B cell (primary cell): ENCODE measurements around the gene CEP295NL. TPM values are rescaled to one million over a fixed set of nuclear protein-coding genes. Genes with fewer than 3 reads are reported as not detected.

Source experiments
- ATAC-seq: fragments of 200-7000 bp; cut with Tn5 transposase; one replicate; pipeline ENCODE4 v1.10.0; 2021; ENCODE audit warnings: low read depth, mild to moderate bottlenecking, moderate number of reproducible peaks, moderate library complexity
- CTCF ChIA-PET: fragments of 350-600 bp; sonication (Branson Sonifier 250); formaldehyde crosslinking; loops from one replicate; lab custom pipeline; 2021; ENCODE audit warnings: antibody characterized with exemption, inconsistent platforms; lab: Charles Lee
- POLR2A ChIA-PET: fragments of 350-600 bp; sonication (Branson Sonifier 250); formaldehyde crosslinking; loops from one replicate; lab custom pipeline; 2021; ENCODE audit warnings: antibody characterized with exemption; lab: Charles Lee
- DNase-seq: peaks from one replicate; pipeline ENCODE4 v3.0.0; 2013
- H2AFZ ChIP-seq: 2 replicates; pipeline ENCODE4 v1.6.1; 2012; ENCODE audit warnings: mild to moderate bottlenecking, low read depth, low read length; ENCODE audit not compliant: insufficient read depth, poor library complexity, severe bottlenecking
- H3K27ac ChIP-seq, 2 donors: 1 replicate in 1 of 2; 2 replicates in 1 of 2; pipeline ENCODE4 v1.5.1; 2012 to 2013; ENCODE audit warnings: low read length in 2 of 2, mild to moderate bottlenecking in 2 of 2, moderate library complexity in 1 of 2
- H3K27me3 ChIP-seq, 4 experiments: fragments of 200-600 bp in 1 of 4; sonication (generic) in 1 of 4; replicated peaks in 1 of 4; 1 replicate in 2 of 4; 2 replicates in 2 of 4; pipeline versions ENCODE4 v1.6.1 to v1.7.0; 2013 to 2016; ENCODE audit warnings: low read length in 3 of 4, mild to moderate bottlenecking in 2 of 4, mixed read lengths in 1 of 4, moderate library complexity in 1 of 4; ENCODE audit not compliant: insufficient read depth in 4 of 4, control insufficient read depth in 3 of 4; ENCODE audit errors: control extremely low read depth in 1 of 4
- H3K36me3 ChIP-seq, 2 experiments: replicated peaks in 1 of 2; 1 replicate in 1 of 2; 2 replicates in 1 of 2; pipeline versions ENCODE4 v1.6.1 to v1.7.1; 2013; ENCODE audit warnings: low read length in 1 of 2; ENCODE audit not compliant: insufficient read depth in 2 of 2, control insufficient read depth in 1 of 2; ENCODE audit errors: control extremely low read depth in 1 of 2, extremely low read depth in 1 of 2
- H3K4me1 ChIP-seq, 2 donors: fragments of 200-600 bp in 1 of 2; sonication (generic) in 1 of 2; 1 replicate in 1 of 2; 2 replicates in 1 of 2; pipeline versions ENCODE4 v1.5.1 to v1.6.1; 2013 to 2017; ENCODE audit warnings: low read length in 2 of 2; ENCODE audit not compliant: control insufficient read depth in 2 of 2, insufficient read depth in 2 of 2
- H3K4me2 ChIP-seq: replicated peaks from 2 replicates; pipeline ENCODE3; 2012; ENCODE audit warnings: mild to moderate bottlenecking, low read depth, low read length; ENCODE audit not compliant: poor library complexity, severe bottlenecking
- H3K4me3 ChIP-seq, 5 experiments: fragments of 200-600 bp in 1 of 5; sonication (generic) in 1 of 5; 1 replicate in 3 of 5; 2 replicates in 2 of 5; pipeline versions ENCODE4 v1.5.1 to v1.7.0; 2011 to 2016; ENCODE audit warnings: low read length in 4 of 5, mild to moderate bottlenecking in 4 of 5, low read depth in 2 of 5, control low read depth in 1 of 5, moderate library complexity in 1 of 5; ENCODE audit not compliant: insufficient read depth in 1 of 5; ENCODE audit errors: control extremely low read depth in 1 of 5, extremely low read depth in 1 of 5
- H3K79me2 ChIP-seq: fragments of 200-600 bp; sonication (generic); one replicate; pipeline ENCODE4 v1.6.0; 2016; ENCODE audit warnings: low read length; ENCODE audit not compliant: control insufficient read depth, insufficient read depth
- H3K9ac ChIP-seq: fragments of 200-600 bp; sonication (generic); 2 replicates; pipeline ENCODE4 v1.6.1; 2017; ENCODE audit warnings: mild to moderate bottlenecking, low read length, moderate library complexity
- H3K9me3 ChIP-seq, 3 donors: one replicate each; pipeline versions ENCODE4 v1.6.1 to v1.7.1; 2013; ENCODE audit warnings: low read length in 2 of 3; ENCODE audit not compliant: control insufficient read depth in 2 of 3, insufficient read depth in 1 of 3; ENCODE audit errors: control extremely low read depth in 1 of 3
- H4K20me1 ChIP-seq: 2 replicates; pipeline ENCODE4 v1.6.0; 2012; ENCODE audit warnings: mild to moderate bottlenecking, low read length; ENCODE audit not compliant: insufficient read depth, control insufficient read depth, poor library complexity, severe bottlenecking
- H3K27ac Mint-ChIP-seq: one replicate; pipeline ENCODE4 v1.8.0; 2021; ENCODE audit warnings: mixed read lengths
- H3K27me3 Mint-ChIP-seq: one replicate; pipeline ENCODE4 v1.8.0; 2021; ENCODE audit warnings: mixed read lengths
- H3K4me1 Mint-ChIP-seq: one replicate; pipeline ENCODE4 v1.8.0; 2021; ENCODE audit warnings: mixed read lengths
- H3K4me3 Mint-ChIP-seq: one replicate; pipeline ENCODE4 v1.8.0; 2021; ENCODE audit warnings: mixed read lengths
- H3K9me3 Mint-ChIP-seq: one replicate; pipeline ENCODE4 v1.8.0; 2022; ENCODE audit warnings: mixed read lengths; ENCODE audit not compliant: insufficient read depth
- EZH2 ChIP-seq: IDR thresholded peaks from 2 replicates; pipeline ENCODE4 v1.6.1; 2012; ENCODE audit warnings: borderline replicate concordance, low read depth, mild to moderate bottlenecking, moderate library complexity, low read length; ENCODE audit not compliant: insufficient read depth, poor library complexity, severe bottlenecking
- WGBS: methylation state at CpG from one replicate; pipeline ENCODE4 v1.1.5; 2013; ENCODE audit warnings: missing lambda C conversion rate; ENCODE audit not compliant: insufficient coverage; 5-methylcytosine and 5-hydroxymethylcytosine counted together
- intact Hi-C: fragments of 100-400 bp; cut with micrococcal nuclease; formaldehyde crosslinking; loops from one replicate; pipeline ENCODE4 v1.10.0; 2022
- polyA plus RNA-seq: library from polyadenylated mRNA; depleted of rRNA; stranded (reverse); fragments of >200 nt; gene quantifications from 2 replicates; pipeline ENCODE4 v1.2.3, GENCODE V29; 2012
- total RNA-seq, 2 donors: library from RNA; stranded (reverse); fragments of 120-200 nt in 1 of 2; gene quantifications; 1 replicate in 1 of 2; 2 replicates in 1 of 2; pipeline versions ENCODE4 v1.2.3 to v1.2.4, GENCODE V29; 2013 to 2022
- TF ChIP-seq, protein P1 (sequence below): fragments of 200-600 bp; IDR thresholded peaks from one replicate; pipeline ENCODE4 v1.8.0; 2022; ENCODE audit warnings: antibody characterized with exemption, mild to moderate bottlenecking

CEP295NL gene
- total and polyA plus RNA-seq, 2 donors (not counting 1 experiment from before 2014, with no cell fraction given) = 0.09 to 1.3 TPM

GRCh38 chr17:78892062-78892456 lies 10.9 kb downstream of the CEP295NL start:
- intact Hi-C loops = no loop called here
- no peak for TF ChIP-seq EZH2
- TF ChIP-seq, protein P1, sequence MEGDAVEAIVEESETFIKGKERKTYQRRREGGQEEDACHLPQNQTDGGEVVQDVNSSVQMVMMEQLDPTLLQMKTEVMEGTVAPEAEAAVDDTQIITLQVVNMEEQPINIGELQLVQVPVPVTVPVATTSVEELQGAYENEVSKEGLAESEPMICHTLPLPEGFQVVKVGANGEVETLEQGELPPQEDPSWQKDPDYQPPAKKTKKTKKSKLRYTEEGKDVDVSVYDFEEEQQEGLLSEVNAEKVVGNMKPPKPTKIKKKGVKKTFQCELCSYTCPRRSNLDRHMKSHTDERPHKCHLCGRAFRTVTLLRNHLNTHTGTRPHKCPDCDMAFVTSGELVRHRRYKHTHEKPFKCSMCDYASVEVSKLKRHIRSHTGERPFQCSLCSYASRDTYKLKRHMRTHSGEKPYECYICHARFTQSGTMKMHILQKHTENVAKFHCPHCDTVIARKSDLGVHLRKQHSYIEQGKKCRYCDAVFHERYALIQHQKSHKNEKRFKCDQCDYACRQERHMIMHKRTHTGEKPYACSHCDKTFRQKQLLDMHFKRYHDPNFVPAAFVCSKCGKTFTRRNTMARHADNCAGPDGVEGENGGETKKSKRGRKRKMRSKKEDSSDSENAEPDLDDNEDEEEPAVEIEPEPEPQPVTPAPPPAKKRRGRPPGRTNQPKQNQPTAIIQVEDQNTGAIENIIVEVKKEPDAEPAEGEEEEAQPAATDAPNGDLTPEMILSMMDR = no peak
- H2AFZ ChIP-seq = no peak overlapping the region
- H3K27me3 ChIP-seq = no peaks in the 10 kb centered on the region
- H3K79me2 ChIP-seq = peaks cover 8% of the 10 kb centered on the region
- no peak overlapping the region for H3K27ac ChIP-seq
- H3K9ac ChIP-seq = no peak overlapping the region
- POLR2A ChIA-PET = no interaction called here
- H4K20me1 ChIP-seq = no peaks in the 10 kb centered on the region
- Mint-ChIP-seq H3K27ac (peak overlapping the region; percentile 93), H3K4me1 (peaks cover 58% of the 10 kb centered on the region), H3K27me3 (no peaks in the 10 kb centered on the region), H3K9me3 (no peaks in the 10 kb centered on the region), H3K4me3 (no peak overlapping the region)
- peaks cover 41 to 53% of the 10 kb centered on the region in 2 donors for H3K4me1 ChIP-seq
- no peak overlapping the region for H3K4me3 ChIP-seq
- peaks cover 0 to 7% of the 10 kb centered on the region in 2 experiments for H3K36me3 ChIP-seq
- WGBS = 84% methylated on average over 14 of the region's 14 CpGs
- no peaks in the 10 kb centered on the region for H3K9me3 ChIP-seq
- ATAC-seq = no peak
- CTCF ChIA-PET = interaction anchor here (7.7 kb wide), 1 partner anchor 26 kb away, joined by 42 read pairs; no protein-coding TSS in a partner anchor
- DNase-seq = no peak
- no peak overlapping the region for H3K4me2 ChIP-seq

DNA sequence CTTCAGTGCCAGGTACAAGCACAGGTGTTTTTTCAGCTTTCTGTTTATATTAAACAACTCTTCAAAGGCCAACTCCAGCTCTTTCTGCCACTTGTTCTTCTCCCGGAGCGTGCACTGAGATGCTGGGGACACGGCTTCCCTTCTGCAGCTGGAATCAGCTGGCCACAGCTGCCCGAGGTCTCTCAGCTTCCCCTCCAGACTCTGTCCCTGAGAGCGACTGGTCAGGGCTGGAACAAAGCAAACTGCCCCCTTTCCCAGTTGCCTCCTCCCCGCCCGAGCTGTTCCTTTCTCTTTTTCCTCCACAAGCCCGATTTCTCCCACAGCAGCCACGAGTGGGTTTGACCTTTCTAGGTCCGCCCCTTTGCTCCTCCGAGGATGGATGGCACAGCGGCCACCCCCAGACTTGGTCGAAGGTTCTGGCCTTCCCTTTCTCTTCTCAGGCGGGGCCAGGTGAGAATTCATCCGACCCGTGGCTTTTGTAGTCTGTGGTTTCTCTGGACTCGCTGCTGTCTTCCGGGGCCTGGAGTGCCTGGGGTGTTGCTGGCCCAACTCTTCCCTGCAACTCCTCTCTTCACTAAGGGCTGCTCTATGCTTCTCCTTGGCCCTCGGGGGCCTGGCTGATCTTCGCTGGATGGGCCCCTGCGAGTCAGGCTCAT lies 11.5 kb downstream of the CEP295NL start:
- H3K27ac Mint-ChIP-seq = peak overlapping the region; percentile 93
- Histone ChIP-seq H3K9ac (no peak overlapping the region), H3K79me2 (peaks cover 8% of the 10 kb centered on the region), H2AFZ (no peak overlapping the region), H3K4me2 (peak overlapping the region; percentile 86), H3K4me1 (peaks cover 41 to 53% of the 10 kb centered on the region in 2 donors), H4K20me1 (no peaks in the 10 kb centered on the region), H3K4me3 (no peak overlapping the region), H3K27me3 (no peaks in the 10 kb centered on the region), H3K27ac (peak overlapping the region; percentile 93 to 96), H3K36me3 (peaks cover 0 to 7% of the 10 kb centered on the region in 2 experiments), H3K9me3 (no peaks in the 10 kb centered on the region)
- POLR2A ChIA-PET = no interaction called here
- peak overlapping the region; percentile 72 for H3K4me3 Mint-ChIP-seq
- peaks cover 58% of the 10 kb centered on the region for H3K4me1 Mint-ChIP-seq
- DNase-seq = no peak
- no peaks in the 10 kb centered on the region for H3K27me3 Mint-ChIP-seq
- TF ChIP-seq, protein P1 = no peak
- no peak for TF ChIP-seq EZH2
- no peaks in the 10 kb centered on the region for H3K9me3 Mint-ChIP-seq
- 92% methylated on average over 20 of the region's 21 CpGs for WGBS
- CTCF ChIA-PET = interaction anchor here (2.1 to 7.7 kb wide), 2 partner anchors 25 to 79 kb away, joined by 9 to 42 read pairs; no protein-coding TSS in a partner anchor
- intact Hi-C loops = no loop called here
- ATAC-seq = no peak
